K562 (cell line): Measurements from ENCODE around the gene FOSL1. TPM values are rescaled to one million over a fixed set of nuclear protein-coding genes. Genes with fewer than 3 reads are reported as not detected.

Source experiments
- ATAC-seq: fragments of 200-7000 bp; cut with Tn5 transposase; 3 replicates; pipeline ENCODE4 v1.9.1; 2020; ENCODE audit warnings: moderate library complexity
- BruUV-seq: library from RNA; stranded (reverse); fragments of 400-500 nt; replicated peaks from 2 replicates; lab custom pipeline; 2021; lab: Mats Ljungman, UMichigan
- CTCF ChIA-PET: fragments of 300-600 bp; formaldehyde crosslinking; extraction: SDS; loops from one replicate; lab custom pipeline; 2021; ENCODE audit warnings: low intra/inter-chr PET ratio; lab: Yijun Ruan, JAX
- POLR2A ChIA-PET: fragments of 300-600, 350-650 bp; sonication (Branson Sonifier 250); formaldehyde crosslinking; extraction: SDS; loops from one replicate; lab custom pipeline; 2021; ENCODE audit warnings: antibody characterized with exemption, inconsistent platforms; lab: Yijun Ruan, JAX
- DNase-seq, 4 experiments: peaks; one replicate each; pipeline versions ENCODE4 v3.0.0 to v3.0.0-alpha.2; 2011 to 2018; ENCODE audit warnings: low spot score in 3 of 4, mixed read lengths in 3 of 4; ENCODE audit errors: extremely low read depth in 1 of 4
- FAIRE-seq: peaks from 2 replicates; lab custom pipeline; 2011; peaks lifted over from hg19 to GRCh38; lab: Jason Lieb, UNC
- H2AFZ ChIP-seq: 2 replicates; pipeline ENCODE4 v1.6.0; 2011; ENCODE audit warnings: low read depth, low read length, control low read depth, inconsistent platforms
- H3K27ac ChIP-seq: fragments of 200-600 bp; 3 replicates; pipeline ENCODE4 v1.8.0; 2011; ENCODE audit warnings: low read depth, mild to moderate bottlenecking, control low read depth, inconsistent platforms, low read length, moderate library complexity, mixed read lengths; ENCODE audit errors: extremely low read depth
- H3K27me3 ChIP-seq, 2 experiments: fragments of 300-600 bp in 1 of 2; 2 replicates in 1 of 2; 3 replicates in 1 of 2; pipeline versions ENCODE4 v1.6.0 to v1.8.0; 2011; ENCODE audit warnings: inconsistent platforms in 2 of 2, low read length in 2 of 2, mild to moderate bottlenecking in 1 of 2, mixed read lengths in 1 of 2, moderate library complexity in 1 of 2; ENCODE audit not compliant: control insufficient read depth in 2 of 2, insufficient read depth in 2 of 2
- H3K36me3 ChIP-seq: fragments of 300-600 bp; 3 replicates; pipeline ENCODE4 v1.8.0; 2011; ENCODE audit warnings: mild to moderate bottlenecking, low read length, inconsistent platforms; ENCODE audit not compliant: control insufficient read depth, insufficient read depth
- H3K4me1 ChIP-seq, 2 experiments: fragments of 200-600 bp in 1 of 2; replicated peaks in 1 of 2; 2 replicates in 1 of 2; 3 replicates in 1 of 2; pipeline versions ENCODE4 v1.5.1 to v1.8.0; 2011; ENCODE audit warnings: inconsistent platforms in 2 of 2, low read length in 2 of 2, mild to moderate bottlenecking in 1 of 2, mixed read lengths in 1 of 2, moderate library complexity in 1 of 2; ENCODE audit not compliant: control insufficient read depth in 2 of 2, insufficient read depth in 2 of 2
- H3K4me2 ChIP-seq: 2 replicates; pipeline ENCODE4 v1.6.1; 2011; ENCODE audit warnings: low read length, control low read depth, inconsistent platforms, mixed read lengths; ENCODE audit not compliant: insufficient read depth
- H3K4me3 ChIP-seq: fragments of 200-600 bp; sonication (generic), shearing (Covaris generic); 2 replicates; pipeline ENCODE4 v1.5.1; 2016; ENCODE audit warnings: control low read depth, inconsistent platforms
- H3K79me2 ChIP-seq: fragments of 200-600 bp; 3 replicates; pipeline ENCODE4 v1.8.0; 2011; ENCODE audit warnings: low read length, inconsistent platforms; ENCODE audit not compliant: control insufficient read depth, insufficient read depth
- H3K9ac ChIP-seq, 2 experiments: 2 replicates each; pipeline versions ENCODE4 v1.6.0 to v1.6.1; 2011; ENCODE audit warnings: low read depth in 2 of 2, low read length in 2 of 2, control low read depth in 1 of 2, inconsistent platforms in 1 of 2, mild to moderate bottlenecking in 1 of 2, mixed read lengths in 1 of 2; ENCODE audit not compliant: insufficient read depth in 1 of 2
- H3K9me1 ChIP-seq: one replicate; pipeline ENCODE4 v1.6.0; 2011; ENCODE audit warnings: inconsistent platforms, mild to moderate bottlenecking, low read length, moderate library complexity; ENCODE audit not compliant: control insufficient read depth, insufficient read depth
- H3K9me3 ChIP-seq: replicated peaks from 2 replicates; pipeline ENCODE4 v1.5.1; 2011; ENCODE audit warnings: low read depth, low read length, inconsistent platforms; ENCODE audit not compliant: control insufficient read depth, insufficient read depth
- H4K20me1 ChIP-seq: replicated peaks from 2 replicates; pipeline ENCODE4 v1.6.1; 2011; ENCODE audit warnings: low read length, inconsistent platforms, mixed read lengths; ENCODE audit not compliant: control insufficient read depth, insufficient read depth
- GABPA ChIP-seq: fragments of 200-800 bp; sonication (Bioruptor generic); conservative IDR thresholded peaks from 2 replicates; pipeline ENCODE4 v1.6.1; 2016; ENCODE audit warnings: low read depth, missing genetic modification characterization, missing compliant biosample characterization
- MIER1 ChIP-seq: fragments of 450-650 bp; IDR thresholded peaks from 2 replicates; pipeline ENCODE4 v1.6.1; 2016; ENCODE audit warnings: antibody characterized with exemption, mild to moderate bottlenecking, low read depth
- NFIC ChIP-seq: fragments of 450-650 bp; IDR thresholded peaks from 2 replicates; pipeline ENCODE4 v1.6.1; 2017; ENCODE audit warnings: mild to moderate bottlenecking, inconsistent platforms
- SUPT5H ChIP-seq: fragments of 450-650 bp; IDR thresholded peaks from 2 replicates; pipeline ENCODE4 v1.6.1; 2016
- TSC22D4 ChIP-seq: fragments of 450-650 bp; IDR thresholded peaks from 2 replicates; pipeline ENCODE4 v1.6.1; 2016; ENCODE audit warnings: missing genetic modification characterization, missing biosample characterization, control low read depth
- ZFP1 ChIP-seq: fragments of 450-650 bp; formaldehyde crosslinking; IDR thresholded peaks from 2 replicates; pipeline ENCODE4 v1.4.0; 2020; ENCODE audit warnings: mild to moderate bottlenecking, mixed read lengths
- WGBS: fragments of 100-300 bp; shearing (Covaris generic); methylation state at CpG from one replicate; pipeline ENCODE4 v1.1.6; 2016; ENCODE audit warnings: low coverage, mixed read lengths; ENCODE audit not compliant: insufficient coverage; ENCODE audit errors: missing lambda C conversion rate; 5-methylcytosine and 5-hydroxymethylcytosine counted together
- in situ Hi-C: fragments of 300-500 bp; cut with MboI; formaldehyde crosslinking; loops from 4 replicates; pipeline ENCODE4 v1.15.0; 2018; ENCODE audit warnings: inconsistent platforms, mixed read lengths
- intact Hi-C: fragments of 100-400 bp; cut with micrococcal nuclease; formaldehyde crosslinking; loops from 2 replicates; pipeline ENCODE4 v1.14.2; 2022
- polyA plus RNA-seq, 8 experiments: library from polyadenylated mRNA; depleted of rRNA in 4 of 8; stranded (reverse) in 5 of 8; unstranded in 3 of 8; fragments of >200 nt; fragmentation: Nextera tagmentation in 2 of 8; fragmentation: Illumina TruSeq in 1 of 8; extraction: Ambion mirVana in 2 of 8; extraction: Trizol in 1 of 8; gene quantifications; 2 replicates each; pipeline versions ENCODE4 v1.2.1 to v1.2.3, GENCODE V29; 2011 to 2014; ENCODE audit warnings: inconsistent platforms in 1 of 8, missing spikeins in 1 of 8
- total RNA-seq, 7 experiments: library from RNA; depleted of rRNA in 6 of 7; stranded (reverse); fragments of >200 nt in 6 of 7; fragmentation: Illumina TruSeq in 2 of 7; extraction: Trizol in 2 of 7; gene quantifications; 2 replicates each; pipeline versions ENCODE4 v1.2.1 to v1.2.3, GENCODE V29; 2011 to 2021; ENCODE audit warnings: low replicate concordance in 1 of 7
- TF ChIP-seq, protein P1 (sequence below): sonication (generic); formaldehyde crosslinking; IDR thresholded peaks from 2 replicates; pipeline ENCODE4 v1.8.0; 2022; ENCODE audit warnings: mild to moderate bottlenecking, missing genetic modification reagents

FOSL1 gene
- total and polyA plus RNA-seq, 9 of the 15 experiments (the other 6 are each of a cell fraction or from before 2014, with no cell fraction given) = 3.5 to 39.6 (median 10.0) TPM

DNA sequence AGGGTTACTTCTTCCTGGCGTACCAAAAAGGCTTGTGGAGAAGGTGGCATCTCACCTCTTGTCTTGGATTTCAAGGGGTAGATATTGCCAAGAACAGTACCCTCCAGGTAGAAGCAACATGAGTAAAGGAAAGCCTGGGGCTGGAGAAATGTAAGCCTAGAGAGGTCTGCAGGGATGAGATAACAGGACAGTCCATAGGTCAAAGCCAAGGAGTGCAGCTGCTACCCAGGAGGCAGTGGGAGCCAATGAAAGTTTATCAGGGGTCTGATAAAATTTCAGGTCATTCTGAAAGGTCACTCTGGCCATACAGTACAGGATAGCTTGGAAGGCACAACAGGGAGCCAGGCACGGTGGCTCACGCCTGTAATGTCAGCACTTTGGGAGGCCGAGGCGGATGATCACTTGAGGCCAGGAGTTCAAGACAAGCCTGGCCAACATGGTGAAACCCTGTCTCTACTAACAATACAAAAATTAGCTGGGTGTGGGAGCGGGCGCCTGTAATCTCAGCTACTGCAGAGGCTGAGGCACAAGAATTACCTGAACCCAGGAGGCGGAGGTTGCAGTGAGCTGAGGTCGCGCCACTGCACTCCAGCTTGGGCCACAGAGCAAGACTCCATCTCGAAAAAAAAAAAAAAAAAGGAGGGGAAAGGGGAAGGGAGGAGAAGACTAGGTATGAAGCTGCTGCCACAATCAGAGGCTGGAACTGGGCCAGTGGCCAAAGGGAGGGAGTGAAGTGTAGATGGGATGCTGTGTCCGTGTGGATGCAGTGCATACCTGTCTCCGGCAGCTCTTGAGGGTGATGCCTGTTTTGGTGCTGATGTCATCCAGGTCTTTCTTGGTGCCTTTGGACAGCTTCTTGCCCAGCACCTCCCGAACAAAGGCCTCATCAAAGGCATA is 13.1 kb downstream of the FOSL1 start:
- H2AFZ ChIP-seq = no peak overlapping the region
- ATAC-seq = no peak
- FAIRE-seq = no peak
- H3K9me3 ChIP-seq = no peaks in the 10 kb centered on the region
- peak overlapping the region; percentile 58 to 96 for H3K9ac ChIP-seq
- peak overlapping the region; percentile 71; the same call in 2 of the 3 replicates for H3K27ac ChIP-seq
- peak overlapping the region; percentile 69 for H3K4me3 ChIP-seq
- 73% methylated on average over 13 of the region's 14 CpGs for WGBS
- CTCF ChIA-PET = interaction anchor here (1.1 to 3.3 kb wide), 3 partner anchors 25 to 176 kb away, joined by 3 to 40 read pairs (median 12); partner anchors contain the start of gene KAT5
- peaks cover 53% of the 10 kb centered on the region for H3K36me3 ChIP-seq
- H3K79me2 ChIP-seq = peaks cover 34% of the 10 kb centered on the region
- H3K27me3 ChIP-seq = no peaks in the 10 kb centered on the region
- no TSS peak for BruUV-seq
- H4K20me1 ChIP-seq = peaks cover 3% of the 10 kb centered on the region; the same call in 1 of the 2 replicates
- peaks cover 17 to 61% of the 10 kb centered on the region in 2 experiments for H3K4me1 ChIP-seq
- intact Hi-C loops = loop anchor here (5.0 kb wide), 2 partner anchors 105 to 175 kb away; partner anchors contain the start of genes AP5B1 and KAT5
- POLR2A ChIA-PET = interaction anchor here (0.6 to 14.4 kb wide), 13 partner anchors 13 to 220 kb away, joined by 3 to 147 read pairs (median 5); partner anchors contain the start of genes CFL1, FOSL1, MUS81 and RNASEH2C
- in situ Hi-C loops = no loop called here
- peak overlapping the region; percentile 90 for H3K4me2 ChIP-seq
- no peak for DNase-seq
- H3K9me1 ChIP-seq = no peaks in the 10 kb centered on the region
- TF ChIP-seq SUPT5H = no peak
- no peak for TF ChIP-seq TSC22D4 (tag)
- peak; percentile 36 for TF ChIP-seq NFIC
- TF ChIP-seq, protein P1, sequence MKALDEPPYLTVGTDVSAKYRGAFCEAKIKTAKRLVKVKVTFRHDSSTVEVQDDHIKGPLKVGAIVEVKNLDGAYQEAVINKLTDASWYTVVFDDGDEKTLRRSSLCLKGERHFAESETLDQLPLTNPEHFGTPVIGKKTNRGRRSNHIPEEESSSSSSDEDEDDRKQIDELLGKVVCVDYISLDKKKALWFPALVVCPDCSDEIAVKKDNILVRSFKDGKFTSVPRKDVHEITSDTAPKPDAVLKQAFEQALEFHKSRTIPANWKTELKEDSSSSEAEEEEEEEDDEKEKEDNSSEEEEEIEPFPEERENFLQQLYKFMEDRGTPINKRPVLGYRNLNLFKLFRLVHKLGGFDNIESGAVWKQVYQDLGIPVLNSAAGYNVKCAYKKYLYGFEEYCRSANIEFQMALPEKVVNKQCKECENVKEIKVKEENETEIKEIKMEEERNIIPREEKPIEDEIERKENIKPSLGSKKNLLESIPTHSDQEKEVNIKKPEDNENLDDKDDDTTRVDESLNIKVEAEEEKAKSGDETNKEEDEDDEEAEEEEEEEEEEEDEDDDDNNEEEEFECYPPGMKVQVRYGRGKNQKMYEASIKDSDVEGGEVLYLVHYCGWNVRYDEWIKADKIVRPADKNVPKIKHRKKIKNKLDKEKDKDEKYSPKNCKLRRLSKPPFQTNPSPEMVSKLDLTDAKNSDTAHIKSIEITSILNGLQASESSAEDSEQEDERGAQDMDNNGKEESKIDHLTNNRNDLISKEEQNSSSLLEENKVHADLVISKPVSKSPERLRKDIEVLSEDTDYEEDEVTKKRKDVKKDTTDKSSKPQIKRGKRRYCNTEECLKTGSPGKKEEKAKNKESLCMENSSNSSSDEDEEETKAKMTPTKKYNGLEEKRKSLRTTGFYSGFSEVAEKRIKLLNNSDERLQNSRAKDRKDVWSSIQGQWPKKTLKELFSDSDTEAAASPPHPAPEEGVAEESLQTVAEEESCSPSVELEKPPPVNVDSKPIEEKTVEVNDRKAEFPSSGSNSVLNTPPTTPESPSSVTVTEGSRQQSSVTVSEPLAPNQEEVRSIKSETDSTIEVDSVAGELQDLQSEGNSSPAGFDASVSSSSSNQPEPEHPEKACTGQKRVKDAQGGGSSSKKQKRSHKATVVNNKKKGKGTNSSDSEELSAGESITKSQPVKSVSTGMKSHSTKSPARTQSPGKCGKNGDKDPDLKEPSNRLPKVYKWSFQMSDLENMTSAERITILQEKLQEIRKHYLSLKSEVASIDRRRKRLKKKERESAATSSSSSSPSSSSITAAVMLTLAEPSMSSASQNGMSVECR (CRISPR knock-in tag) = 0 out of 2 replicates have a peak, but pooled peaks have one; percentile 1
- no peak for TF ChIP-seq MIER1
- no peak for TF ChIP-seq GABPA (tag)
- TF ChIP-seq ZFP1 (CRISPR knock-in tag) = no peak
